ENCODE measurements around the gene GALNT9. TPM values are rescaled to one million over a fixed set of nuclear protein-coding genes. Genes with fewer than 3 reads are reported as not detected.
A peak's percentile ranks its signal among the peaks of the same experiment; 100 is the strongest.

Gene GALNT9
- polyA plus RNA-seq, 1 of the 3 experiments (the other 2 are of a cell fraction), result not detected

DNA sequence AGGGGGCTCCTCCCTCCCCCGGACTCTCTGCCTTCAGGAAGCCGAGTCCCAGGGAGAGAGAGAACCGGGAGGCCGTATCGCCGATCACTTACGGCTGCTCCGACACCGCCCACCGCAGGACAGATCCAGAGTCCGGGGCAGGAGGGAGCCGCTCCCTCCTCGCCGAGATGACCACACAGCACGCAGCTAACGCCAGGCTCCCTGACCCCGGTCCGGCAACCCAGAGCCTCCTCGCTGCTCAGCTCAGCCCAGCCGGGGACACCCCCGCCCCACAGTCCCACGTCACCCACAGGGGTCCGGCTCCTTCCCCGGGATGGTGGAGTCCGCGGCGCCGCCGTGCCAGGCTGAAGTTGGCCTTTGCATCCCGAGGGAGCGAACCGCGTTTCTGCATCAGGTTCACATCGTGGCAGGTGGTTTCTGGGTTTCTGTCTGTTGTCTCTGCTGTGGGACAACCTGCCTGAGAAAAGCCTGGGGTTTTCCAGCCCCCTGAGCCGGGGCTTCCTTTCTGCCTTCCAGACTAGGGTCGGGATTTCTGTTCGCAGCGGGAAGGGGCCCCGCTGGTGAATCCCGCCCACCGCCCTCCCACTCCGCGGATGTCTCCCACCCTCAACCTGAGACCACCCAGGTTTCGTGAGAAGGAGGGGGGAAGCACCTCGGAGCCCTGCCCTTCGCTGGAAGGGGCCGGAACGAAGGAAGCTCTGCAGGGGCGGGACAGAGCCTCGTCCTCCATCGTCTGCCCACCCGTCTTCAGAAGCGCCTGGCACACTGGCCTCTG lies 123.9 kb downstream of the GALNT9 start:
- DNase-seq, result peak; percentile 50
- peak overlapping the region; percentile 57 for H3K4me2 ChIP-seq
- WGBS (ENCODE audit: low lambda C conversion rate), result 20% methylated on average over 21 of the region's 53 CpGs
- TF ChIP-seq FOXJ3 (CRISPR knock-in tag; IDR thresholded peaks at IDR 0.05) (no peak), RXRA (IDR thresholded peaks at IDR 0.05; ENCODE audit: borderline replicate concordance, low read depth) (no peak), RAD21 (IDR thresholded peaks at IDR 0.05; ENCODE audit: low read length) (no peak), EP300 (IDR thresholded peaks at IDR 0.05; ENCODE audit: borderline replicate concordance in 1 of 2, low read depth in 1 of 2, low read length in 1 of 2) (no peak), GATA2 (CRISPR knock-in tag; IDR thresholded peaks at IDR 0.05) (no peak), NFIC (IDR thresholded peaks at IDR 0.05; ENCODE audit: borderline replicate concordance) (no peak), SMC3 (IDR thresholded peaks at IDR 0.05; ENCODE audit: low read depth, low read length) (no peak), POLR2AphosphoS5 (IDR thresholded peaks at IDR 0.05; ENCODE audit: low read depth, low read length) (no peak), SIN3A (IDR thresholded peaks at IDR 0.05; ENCODE audit: borderline replicate concordance, low read depth, low read length) (no peak), MXI1 (IDR thresholded peaks at IDR 0.05; ENCODE audit: low read depth, low read length) (no peak), MEF2A (IDR thresholded peaks at IDR 0.05; ENCODE audit: borderline replicate concordance, low read depth) (no peak)
- TF ChIP-seq, protein P1, sequence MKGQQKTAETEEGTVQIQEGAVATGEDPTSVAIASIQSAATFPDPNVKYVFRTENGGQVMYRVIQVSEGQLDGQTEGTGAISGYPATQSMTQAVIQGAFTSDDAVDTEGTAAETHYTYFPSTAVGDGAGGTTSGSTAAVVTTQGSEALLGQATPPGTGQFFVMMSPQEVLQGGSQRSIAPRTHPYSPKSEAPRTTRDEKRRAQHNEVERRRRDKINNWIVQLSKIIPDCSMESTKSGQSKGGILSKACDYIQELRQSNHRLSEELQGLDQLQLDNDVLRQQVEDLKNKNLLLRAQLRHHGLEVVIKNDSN (IDR thresholded peaks at IDR 0.05; ENCODE audit: borderline replicate concordance, low read depth), result no peak
- TF ChIP-seq, protein P2, sequence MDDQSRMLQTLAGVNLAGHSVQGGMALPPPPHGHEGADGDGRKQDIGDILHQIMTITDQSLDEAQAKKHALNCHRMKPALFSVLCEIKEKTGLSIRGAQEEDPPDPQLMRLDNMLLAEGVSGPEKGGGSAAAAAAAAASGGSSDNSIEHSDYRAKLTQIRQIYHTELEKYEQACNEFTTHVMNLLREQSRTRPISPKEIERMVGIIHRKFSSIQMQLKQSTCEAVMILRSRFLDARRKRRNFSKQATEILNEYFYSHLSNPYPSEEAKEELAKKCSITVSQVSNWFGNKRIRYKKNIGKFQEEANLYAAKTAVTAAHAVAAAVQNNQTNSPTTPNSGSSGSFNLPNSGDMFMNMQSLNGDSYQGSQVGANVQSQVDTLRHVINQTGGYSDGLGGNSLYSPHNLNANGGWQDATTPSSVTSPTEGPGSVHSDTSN (IDR thresholded peaks at IDR 0.05), result no peak
- TF ChIP-seq, protein P3, sequence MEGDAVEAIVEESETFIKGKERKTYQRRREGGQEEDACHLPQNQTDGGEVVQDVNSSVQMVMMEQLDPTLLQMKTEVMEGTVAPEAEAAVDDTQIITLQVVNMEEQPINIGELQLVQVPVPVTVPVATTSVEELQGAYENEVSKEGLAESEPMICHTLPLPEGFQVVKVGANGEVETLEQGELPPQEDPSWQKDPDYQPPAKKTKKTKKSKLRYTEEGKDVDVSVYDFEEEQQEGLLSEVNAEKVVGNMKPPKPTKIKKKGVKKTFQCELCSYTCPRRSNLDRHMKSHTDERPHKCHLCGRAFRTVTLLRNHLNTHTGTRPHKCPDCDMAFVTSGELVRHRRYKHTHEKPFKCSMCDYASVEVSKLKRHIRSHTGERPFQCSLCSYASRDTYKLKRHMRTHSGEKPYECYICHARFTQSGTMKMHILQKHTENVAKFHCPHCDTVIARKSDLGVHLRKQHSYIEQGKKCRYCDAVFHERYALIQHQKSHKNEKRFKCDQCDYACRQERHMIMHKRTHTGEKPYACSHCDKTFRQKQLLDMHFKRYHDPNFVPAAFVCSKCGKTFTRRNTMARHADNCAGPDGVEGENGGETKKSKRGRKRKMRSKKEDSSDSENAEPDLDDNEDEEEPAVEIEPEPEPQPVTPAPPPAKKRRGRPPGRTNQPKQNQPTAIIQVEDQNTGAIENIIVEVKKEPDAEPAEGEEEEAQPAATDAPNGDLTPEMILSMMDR (IDR thresholded peaks at IDR 0.05), result no peak
- TF ChIP-seq, protein P4, sequence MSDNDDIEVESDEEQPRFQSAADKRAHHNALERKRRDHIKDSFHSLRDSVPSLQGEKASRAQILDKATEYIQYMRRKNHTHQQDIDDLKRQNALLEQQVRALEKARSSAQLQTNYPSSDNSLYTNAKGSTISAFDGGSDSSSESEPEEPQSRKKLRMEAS (IDR thresholded peaks at IDR 0.05; ENCODE audit: low read depth), result no peak
- TF ChIP-seq, protein P5, sequence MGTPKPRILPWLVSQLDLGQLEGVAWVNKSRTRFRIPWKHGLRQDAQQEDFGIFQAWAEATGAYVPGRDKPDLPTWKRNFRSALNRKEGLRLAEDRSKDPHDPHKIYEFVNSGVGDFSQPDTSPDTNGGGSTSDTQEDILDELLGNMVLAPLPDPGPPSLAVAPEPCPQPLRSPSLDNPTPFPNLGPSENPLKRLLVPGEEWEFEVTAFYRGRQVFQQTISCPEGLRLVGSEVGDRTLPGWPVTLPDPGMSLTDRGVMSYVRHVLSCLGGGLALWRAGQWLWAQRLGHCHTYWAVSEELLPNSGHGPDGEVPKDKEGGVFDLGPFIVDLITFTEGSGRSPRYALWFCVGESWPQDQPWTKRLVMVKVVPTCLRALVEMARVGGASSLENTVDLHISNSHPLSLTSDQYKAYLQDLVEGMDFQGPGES (IDR thresholded peaks at IDR 0.05; ENCODE audit: low read depth, low read length), result no peak
- no peaks in the 10 kb centered on the region for H3K9me2 ChIP-seq
- ChIA-PET CTCF (interaction anchor here (1.5 to 3.4 kb wide), 3 partner anchors 14 to 208 kb away, joined by 4 to 15 read pairs (median 5); no protein-coding TSS in a partner anchor), POLR2A (no interaction called here)
- no peak overlapping the region for H2AFZ ChIP-seq (ENCODE audit: low read depth)
- no peaks in the 10 kb centered on the region for H4K20me1 ChIP-seq (ENCODE audit: insufficient read depth)
- peaks cover 92% of the 10 kb centered on the region for H3K27me3 ChIP-seq (ENCODE audit: insufficient read depth)
- no peaks in the 10 kb centered on the region for H3K4me1 ChIP-seq (ENCODE audit: control insufficient read depth in 1 of 2, insufficient read depth in 2 of 2, low read depth in 1 of 2, low read length in 1 of 2)
- no peak overlapping the region; a peak in 1 of 4 replicates for H3K4me3 ChIP-seq (ENCODE audit: low read depth in 2 of 2, low read length in 1 of 2)
- H3F3A ChIP-seq (replicated peaks; ENCODE audit: insufficient read depth), result no peaks in the 10 kb centered on the region
- H3K9ac ChIP-seq, result no peak overlapping the region
- H3K79me2 ChIP-seq (ENCODE audit: insufficient read depth), result no peaks in the 10 kb centered on the region
- H3K36me3 ChIP-seq (replicated peaks in 1 of 2; ENCODE audit: control insufficient read depth in 1 of 2, insufficient read depth in 2 of 2, low read length in 1 of 2), result no peaks in the 10 kb centered on the region
- no peak overlapping the region for H3K27ac ChIP-seq (ENCODE audit: low read depth in 2 of 2, low read length in 1 of 2)
- H3K9me3 ChIP-seq, result no peaks in the 10 kb centered on the region

All from SK-N-SH (cell line).